CD4-positive, alpha-beta T cell treated with Interleukin-4 for 4 hours (primary cell): ENCODE results near the gene RASGRF2.

Source experiments
- DNase-seq: peaks from one replicate; pipeline ENCODE4 v3.0.0-alpha.2; 2020

RASGRF2 gene

GRCh38 chr5:81213070-81213469 is 252.9 kb downstream of the RASGRF2 start:
- DNase-seq: no peak

GRCh38 chr5:81214848-81215247 is 254.7 kb downstream of the RASGRF2 start:
- no peak for DNase-seq

- DNase-seq: no peak
These were observed 256.0 kb downstream of the RASGRF2 start for GRCh38 chr5:81216152-81216551.

GRCh38 chr5:81219389-81219788 is 259.2 kb downstream of the RASGRF2 start:
- no peak for DNase-seq

- DNase-seq: no peak
These were observed 262.1 kb downstream of the RASGRF2 start for GRCh38 chr5:81222285-81222684.

GRCh38 chr5:81225463-81225862 is 265.3 kb downstream of the RASGRF2 start:
- no peak for DNase-seq

GRCh38 chr5:81226286-81226685 is 266.1 kb downstream of the RASGRF2 start:
- DNase-seq: no peak

- no peak for DNase-seq
These were observed 266.8 kb downstream of the RASGRF2 start for GRCh38 chr5:81226949-81227348.

- DNase-seq: no peak
These were observed 267.9 kb downstream of the RASGRF2 start for GRCh38 chr5:81228084-81228483.

GRCh38 chr5:81230416-81230815 is 270.3 kb downstream of the RASGRF2 start:
- DNase-seq: no peak

GRCh38 chr5:81232464-81233079 is 272.4 kb downstream of the RASGRF2 start:
- no peak for DNase-seq

GRCh38 chr5:81233080-81233634 is 273.0 kb downstream of the RASGRF2 start, which contains the start of gene CKMT2:
Gene CKMT2 (plus strand): TSS chr5:81233322. CDS start chr5:81251133, 17,811 bp downstream.
- DNase-seq: no peak

- no peak for DNase-seq
These were observed 274.1 kb downstream of the RASGRF2 start for GRCh38 chr5:81234299-81234698.

GRCh38 chr5:81234801-81235200 is 274.6 kb downstream of the RASGRF2 start:
- no peak for DNase-seq

- no peak for DNase-seq
These were observed 275.3 kb downstream of the RASGRF2 start for GRCh38 chr5:81235287-81236072.

GRCh38 chr5:81238460-81238859 is 278.3 kb downstream of the RASGRF2 start:
- no peak for DNase-seq

GRCh38 chr5:81239613-81240012 is 279.4 kb downstream of the RASGRF2 start:
- DNase-seq: no peak

GRCh38 chr5:81241001-81241400 is 280.8 kb downstream of the RASGRF2 start:
- DNase-seq: no peak

GRCh38 chr5:81241961-81242648 is 281.9 kb downstream of the RASGRF2 start:
- no peak for DNase-seq

GRCh38 chr5:81242906-81243436 is 282.8 kb downstream of the RASGRF2 start:
- DNase-seq: no peak

- no peak for DNase-seq
These were observed 284.3 kb downstream of the RASGRF2 start for GRCh38 chr5:81244451-81244850.

- no peak for DNase-seq
These were observed 285.7 kb downstream of the RASGRF2 start for GRCh38 chr5:81245871-81246235.

GRCh38 chr5:81246697-81247096 is 286.5 kb downstream of the RASGRF2 start:
- no peak for DNase-seq
